ENCODE results near the gene PRXL2A. TPM values are rescaled to one million over a fixed set of nuclear protein-coding genes. Genes with fewer than 3 reads are reported as not detected.

PRXL2A gene
- total RNA-seq, 6 experiments from 2014 or later, result 0.15 to 0.52 (median 0.28) TPM; not detected in 3

DNA sequence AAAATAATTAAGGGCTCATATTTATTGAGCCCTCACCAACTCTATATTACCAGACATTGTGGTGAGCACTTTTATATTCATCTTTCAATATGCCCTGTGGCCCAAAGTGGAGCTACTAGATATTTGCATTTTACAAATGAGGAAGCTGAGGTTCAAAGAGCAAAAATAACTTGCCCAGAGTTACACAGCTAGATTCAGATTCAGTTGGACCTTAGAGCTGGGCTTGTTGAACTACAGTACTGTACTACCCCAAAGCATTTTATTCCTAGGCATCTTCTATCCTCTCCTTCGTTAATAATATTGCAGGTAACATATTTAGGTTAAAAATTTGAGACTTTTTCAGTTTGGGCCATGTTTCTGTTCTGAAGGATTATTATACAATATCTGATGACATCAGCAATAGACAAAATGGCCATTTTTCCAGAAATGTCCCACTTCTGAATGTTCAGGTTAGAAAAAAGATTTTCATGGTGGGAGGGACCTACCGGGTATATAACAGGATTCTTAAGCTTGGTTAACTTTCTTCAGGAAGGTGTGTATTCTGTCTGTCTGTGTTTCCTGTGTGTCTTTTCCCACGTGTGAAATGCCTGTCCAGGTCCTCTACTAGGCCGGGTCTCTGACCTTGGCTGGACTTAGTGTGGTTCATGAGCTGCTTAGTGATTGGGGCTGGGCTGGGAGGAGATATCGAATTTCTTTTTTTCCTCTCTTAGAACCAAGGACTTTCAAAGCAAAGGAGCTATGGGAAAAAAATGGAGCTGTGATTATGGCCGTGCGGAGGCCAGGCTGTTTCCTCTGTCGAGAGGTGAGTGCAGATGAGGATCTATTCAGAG is 13.6 kb downstream of the PRXL2A start:
- no peaks in the 10 kb centered on the region for H3K4me1 Mint-ChIP-seq (ENCODE audit: low read depth)
- H3K27ac Mint-ChIP-seq, result no peak overlapping the region
- TF ChIP-seq, protein P1, sequence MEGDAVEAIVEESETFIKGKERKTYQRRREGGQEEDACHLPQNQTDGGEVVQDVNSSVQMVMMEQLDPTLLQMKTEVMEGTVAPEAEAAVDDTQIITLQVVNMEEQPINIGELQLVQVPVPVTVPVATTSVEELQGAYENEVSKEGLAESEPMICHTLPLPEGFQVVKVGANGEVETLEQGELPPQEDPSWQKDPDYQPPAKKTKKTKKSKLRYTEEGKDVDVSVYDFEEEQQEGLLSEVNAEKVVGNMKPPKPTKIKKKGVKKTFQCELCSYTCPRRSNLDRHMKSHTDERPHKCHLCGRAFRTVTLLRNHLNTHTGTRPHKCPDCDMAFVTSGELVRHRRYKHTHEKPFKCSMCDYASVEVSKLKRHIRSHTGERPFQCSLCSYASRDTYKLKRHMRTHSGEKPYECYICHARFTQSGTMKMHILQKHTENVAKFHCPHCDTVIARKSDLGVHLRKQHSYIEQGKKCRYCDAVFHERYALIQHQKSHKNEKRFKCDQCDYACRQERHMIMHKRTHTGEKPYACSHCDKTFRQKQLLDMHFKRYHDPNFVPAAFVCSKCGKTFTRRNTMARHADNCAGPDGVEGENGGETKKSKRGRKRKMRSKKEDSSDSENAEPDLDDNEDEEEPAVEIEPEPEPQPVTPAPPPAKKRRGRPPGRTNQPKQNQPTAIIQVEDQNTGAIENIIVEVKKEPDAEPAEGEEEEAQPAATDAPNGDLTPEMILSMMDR (IDR thresholded peaks at IDR 0.05), result no peak
- no peaks in the 10 kb centered on the region for H3K9me3 Mint-ChIP-seq
- H3K36me3 Mint-ChIP-seq (ENCODE audit: low read depth), result no peaks in the 10 kb centered on the region
- DNase-seq, result no peak
- peaks cover 28% of the 10 kb centered on the region for H3K27me3 Mint-ChIP-seq (ENCODE audit: insufficient read depth)
- H3K4me3 Mint-ChIP-seq, result no peak overlapping the region

DNA sequence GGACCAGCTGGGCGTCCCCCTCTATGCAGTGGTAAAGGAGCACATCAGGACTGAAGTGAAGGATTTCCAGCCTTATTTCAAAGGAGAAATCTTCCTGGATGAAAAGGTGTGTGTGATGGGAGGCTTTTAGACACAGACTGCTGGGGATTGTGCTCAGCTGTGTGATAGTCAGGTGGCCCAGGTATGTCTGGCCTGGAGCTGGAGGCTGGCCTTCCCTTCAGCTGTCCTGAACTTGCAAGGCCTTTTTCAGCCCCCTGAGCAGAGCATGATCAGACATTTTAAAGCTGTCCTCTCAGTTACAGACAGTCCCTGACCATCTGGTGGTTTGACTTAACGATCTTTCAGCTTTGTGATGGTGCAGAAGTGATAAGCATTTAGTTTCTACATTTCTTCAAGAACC is 17.6 kb downstream of the PRXL2A start:
- no peak for DNase-seq
- Mint-ChIP-seq H3K36me3 (ENCODE audit: low read depth) (no peaks in the 10 kb centered on the region), H3K9me3 (no peaks in the 10 kb centered on the region), H3K4me1 (ENCODE audit: low read depth) (peaks cover 6% of the 10 kb centered on the region), H3K27ac (no peak overlapping the region), H3K27me3 (ENCODE audit: insufficient read depth) (peaks cover 16% of the 10 kb centered on the region), H3K4me3 (no peak overlapping the region)
- TF ChIP-seq, protein P1 (IDR thresholded peaks at IDR 0.05), result no peak

DNA sequence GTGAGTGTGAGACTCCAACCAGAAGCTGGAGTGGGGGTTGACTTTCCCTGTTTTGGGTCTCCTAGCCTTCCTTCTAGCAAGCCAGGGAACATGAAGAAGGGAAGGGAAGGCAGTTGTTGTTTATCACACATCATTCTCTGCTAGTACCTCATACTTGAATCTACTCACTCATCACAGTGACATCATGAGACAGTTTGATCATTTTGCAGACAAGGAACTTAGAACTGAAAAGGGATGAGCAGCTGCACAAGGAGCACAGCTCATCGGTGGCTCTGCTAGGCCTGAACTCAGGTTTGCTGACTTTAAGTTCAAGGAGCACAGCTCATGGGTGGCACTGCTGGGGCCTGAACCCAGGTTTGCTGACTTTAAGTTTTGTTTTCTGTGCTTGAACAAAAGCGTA is 19.2 kb downstream of the PRXL2A start:
- H3K36me3 Mint-ChIP-seq (ENCODE audit: low read depth), result no peaks in the 10 kb centered on the region
- peaks cover 16% of the 10 kb centered on the region for H3K27me3 Mint-ChIP-seq (ENCODE audit: insufficient read depth)
- H3K27ac Mint-ChIP-seq, result no peak overlapping the region

GRCh38 chr10:80429521-80429973 is 21.2 kb downstream of the PRXL2A start:
- H3K4me1 Mint-ChIP-seq (ENCODE audit: low read depth), result peaks cover 6% of the 10 kb centered on the region
- H3K27ac Mint-ChIP-seq, result no peak overlapping the region
- no peak overlapping the region for H3K4me3 Mint-ChIP-seq
- peaks cover 12% of the 10 kb centered on the region for H3K27me3 Mint-ChIP-seq (ENCODE audit: insufficient read depth)
- no peaks in the 10 kb centered on the region for H3K36me3 Mint-ChIP-seq (ENCODE audit: low read depth)
- TF ChIP-seq, protein P1 (IDR thresholded peaks at IDR 0.05), result no peak
- no peaks in the 10 kb centered on the region for H3K9me3 Mint-ChIP-seq
- DNase-seq, result peak; percentile 11

More for the DNA sequence above, 19.2 kb downstream of the PRXL2A start:
- H3K9me3 Mint-ChIP-seq, result no peaks in the 10 kb centered on the region
- peaks cover 6% of the 10 kb centered on the region for H3K4me1 Mint-ChIP-seq (ENCODE audit: low read depth)
- TF ChIP-seq, protein P1 (IDR thresholded peaks at IDR 0.05), result no peak
- no peak overlapping the region for H3K4me3 Mint-ChIP-seq
- DNase-seq, result no peak

DNA sequence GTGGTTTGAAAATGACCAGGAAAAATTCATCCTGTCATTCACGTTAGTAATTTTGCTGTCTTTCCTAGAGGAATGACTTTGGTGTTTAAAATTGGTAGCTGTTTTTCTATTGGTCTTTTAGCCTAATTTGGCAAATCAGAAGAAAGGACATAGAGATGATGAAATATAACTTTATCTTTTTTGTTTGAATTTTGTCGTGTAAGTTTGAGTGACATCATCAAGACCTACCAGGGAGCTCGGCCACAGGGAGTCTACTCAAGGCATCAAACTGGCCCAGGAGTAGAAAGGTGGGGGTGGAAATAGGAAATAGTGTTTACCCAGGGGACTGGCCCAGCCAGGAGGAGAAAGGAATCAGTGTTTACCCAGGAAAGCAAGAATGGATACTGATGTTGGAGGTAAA is 24.8 kb downstream of the PRXL2A start:
- Mint-ChIP-seq H3K27me3 (ENCODE audit: insufficient read depth) (peaks cover 20% of the 10 kb centered on the region), H3K4me3 (no peak overlapping the region), H3K4me1 (ENCODE audit: low read depth) (peaks cover 6% of the 10 kb centered on the region), H3K36me3 (ENCODE audit: low read depth) (no peaks in the 10 kb centered on the region), H3K9me3 (no peaks in the 10 kb centered on the region), H3K27ac (no peak overlapping the region)
- no peak for DNase-seq
- TF ChIP-seq, protein P1 (IDR thresholded peaks at IDR 0.05), result no peak

Data from HFFc6 (cell line).